Bronchial epithelial cell (primary cell): ENCODE results near the gene PTTG1IP2. TPM values are rescaled to one million over a fixed set of nuclear protein-coding genes. Genes with fewer than 3 reads are reported as not detected.

Experiments
- DNase-seq: peaks from one replicate; pipeline ENCODE4 v3.0.0-alpha.2; 2010; ENCODE audit warnings: low read depth
- FAIRE-seq: peaks from 2 replicates; lab custom pipeline; 2011; peaks lifted over from hg19 to GRCh38; lab: Jason Lieb, UNC
- H3K27me3 ChIP-seq: 2 replicates; pipeline ENCODE4 v1.5.1; 2011; ENCODE audit warnings: low read length; ENCODE audit not compliant: control insufficient read depth, insufficient read depth
- H3K36me3 ChIP-seq: 2 replicates; pipeline ENCODE4 v1.5.1; 2011; ENCODE audit warnings: low read length; ENCODE audit not compliant: control insufficient read depth, insufficient read depth
- H3K4me3 ChIP-seq: 2 replicates; pipeline ENCODE4 v1.5.1; 2011; ENCODE audit warnings: mild to moderate bottlenecking, low read depth, low read length, control low read depth
- CTCF ChIP-seq: IDR thresholded peaks from 2 replicates; pipeline ENCODE4 v1.5.1; 2011; ENCODE audit warnings: mild to moderate bottlenecking, moderate library complexity, low read length, control low read depth, inconsistent platforms; ENCODE audit not compliant: insufficient read depth, severe bottlenecking
- total RNA-seq: library from RNA; depleted of rRNA; stranded (reverse); fragments of >200 nt; gene quantifications from 2 replicates; pipeline ENCODE4 v1.2.1, GENCODE V29; 2014

The PTTG1IP2 gene
- total RNA-seq, result not detected in 2 replicates

- no peak for TF ChIP-seq CTCF
- FAIRE-seq, result peak; percentile 80
- no peaks in the 10 kb centered on the region for H3K27me3 ChIP-seq
- H3K4me3 ChIP-seq, result no peak within 1 kb of the TSS
- DNase-seq, result no peak
- H3K36me3 ChIP-seq, result no peaks in the 10 kb centered on the region
Measured at GRCh38 chr7:90469554-90469953, at the start of gene PTTG1IP2. Gene PTTG1IP2, plus strand, starts transcription at chr7:90469639. Its CDS starts 148 bp downstream, at chr7:90469787.

- FAIRE-seq, result no peak
- H3K4me3 ChIP-seq, result no peak overlapping the region
Measured at GRCh38 chr7:90421651-90422050, 47.8 kb upstream of the PTTG1IP2 start.

GRCh38 chr7:90424720-90425119 is 44.7 kb upstream of the PTTG1IP2 start:
- no peak for DNase-seq
- Histone ChIP-seq H3K4me3 (no peak overlapping the region), H3K27me3 (no peaks in the 10 kb centered on the region), H3K36me3 (no peaks in the 10 kb centered on the region)
- TF ChIP-seq CTCF, result no peak
- FAIRE-seq, result no peak

More at GRCh38 chr7:90421651-90422050, 47.8 kb upstream of the PTTG1IP2 start:
- DNase-seq, result no peak
- peaks cover 1% of the 10 kb centered on the region for H3K36me3 ChIP-seq
- no peak for TF ChIP-seq CTCF
- H3K27me3 ChIP-seq, result no peaks in the 10 kb centered on the region

GRCh38 chr7:90425376-90425775 is 44.1 kb upstream of the PTTG1IP2 start:
- no peak for FAIRE-seq

GRCh38 chr7:90430614-90431460 is 38.6 kb upstream of the PTTG1IP2 start:
- Histone ChIP-seq H3K27me3 (no peaks in the 10 kb centered on the region), H3K36me3 (no peaks in the 10 kb centered on the region), H3K4me3 (no peak overlapping the region)
- DNase-seq, result no peak
- no peak for TF ChIP-seq CTCF
- no peak for FAIRE-seq

More at GRCh38 chr7:90425376-90425775, 44.1 kb upstream of the PTTG1IP2 start:
- peak; percentile 85 for DNase-seq
- Histone ChIP-seq H3K36me3 (no peaks in the 10 kb centered on the region), H3K4me3 (no peak overlapping the region), H3K27me3 (no peaks in the 10 kb centered on the region)
- TF ChIP-seq CTCF, result no peak
